ENCODE measurements around the gene GRID1.
"Not testable (repeated sequence)": the region's sequence is repeated elsewhere in the genome, so short reads cannot be mapped to it uniquely, and the experiment has no call there.

GRID1 gene

GRCh38 chr10:85847085-85847484, 519.5 kb downstream of the GRID1 start:
- no peak for DNase-seq

- DNase-seq, result not testable (repeated sequence)
Measured at GRCh38 chr10:85838660-85839059, 527.9 kb downstream of the GRID1 start.

GRCh38 chr10:85832988-85833387, 533.6 kb downstream of the GRID1 start:
- no peak for DNase-seq

- no peak for DNase-seq
Measured at GRCh38 chr10:85831422-85831821, 535.2 kb downstream of the GRID1 start.

GRCh38 chr10:85826377-85826776, 540.2 kb downstream of the GRID1 start:
- no peak for DNase-seq

GRCh38 chr10:85811405-85811804, 555.2 kb downstream of the GRID1 start:
- no peak for DNase-seq

GRCh38 chr10:85810674-85811073, 555.9 kb downstream of the GRID1 start:
- no peak for DNase-seq

- no peak for DNase-seq
Measured at GRCh38 chr10:85795460-85795859, 571.1 kb downstream of the GRID1 start.

- DNase-seq, result no peak
Measured at GRCh38 chr10:85794553-85794952, 572.0 kb downstream of the GRID1 start.

- no peak for DNase-seq
Measured at GRCh38 chr10:85792533-85792858, 574.1 kb downstream of the GRID1 start.

GRCh38 chr10:85791818-85792532, 574.6 kb downstream of the GRID1 start:
- DNase-seq, result no peak

- no peak for DNase-seq
Measured at GRCh38 chr10:85789982-85790789, 576.4 kb downstream of the GRID1 start.

GRCh38 chr10:85789125-85789524, 577.5 kb downstream of the GRID1 start:
- no peak for DNase-seq

- no peak for DNase-seq
Measured at GRCh38 chr10:85788570-85788969, 578.0 kb downstream of the GRID1 start.

- DNase-seq, result no peak
Measured at GRCh38 chr10:85787881-85788280, 578.7 kb downstream of the GRID1 start.

GRCh38 chr10:85787393-85787792, 579.2 kb downstream of the GRID1 start:
- DNase-seq, result no peak

- DNase-seq, result peak in 1 of 2 experiments; percentile 1
Measured at GRCh38 chr10:85786401-85786899, 580.1 kb downstream of the GRID1 start.

GRCh38 chr10:85784792-85785191, 581.8 kb downstream of the GRID1 start:
- DNase-seq, result no peak

- no peak for DNase-seq
Measured at GRCh38 chr10:85781404-85781803, 585.2 kb downstream of the GRID1 start.

GRCh38 chr10:85778074-85778473, 588.5 kb downstream of the GRID1 start:
- no peak for DNase-seq

GRCh38 chr10:85767891-85768290, 598.7 kb downstream of the GRID1 start:
- no peak for DNase-seq

GRCh38 chr10:85764108-85764507, 602.5 kb downstream of the GRID1 start:
- no peak for DNase-seq

- no peak for DNase-seq
Measured at GRCh38 chr10:85761906-85762445, 604.6 kb downstream of the GRID1 start.
